GM10248 (cell line): ENCODE data around the gene PSMG3.
"Not testable (repeated sequence)": the region's sequence is repeated elsewhere in the genome, so short reads cannot be mapped to it uniquely, and the experiment has no call there.

Experiments
- CTCF ChIA-PET: fragments of 300-600 bp; sonication (Branson Sonifier 250); formaldehyde crosslinking; extraction: SDS; loops from one replicate; lab custom pipeline; 2021; ENCODE audit warnings: antibody characterized with exemption; lab: Yijun Ruan, JAX
- POLR2A ChIA-PET: fragments of 350-650 bp; sonication (Branson Sonifier 250); formaldehyde crosslinking; extraction: SDS; loops from one replicate; lab custom pipeline; 2020; ENCODE audit warnings: antibody characterized with exemption; lab: Yijun Ruan, JAX
- DNase-seq: peaks from one replicate; pipeline ENCODE4 v3.0.0; 2012; ENCODE audit errors: extremely low spot score
- TF ChIP-seq, protein P1 (sequence below): IDR thresholded peaks from 2 replicates; pipeline ENCODE4 v1.5.1; 2012; ENCODE audit warnings: mild to moderate bottlenecking, low read depth; ENCODE audit errors: extremely low read depth, missing control alignments, control extremely low read depth

Gene PSMG3

GRCh38 chr7:1523844-1524243 is 46.0 kb downstream of the PSMG3 start:
- DNase-seq: no peak
- POLR2A ChIA-PET: no interaction called here
- TF ChIP-seq, protein P1, sequence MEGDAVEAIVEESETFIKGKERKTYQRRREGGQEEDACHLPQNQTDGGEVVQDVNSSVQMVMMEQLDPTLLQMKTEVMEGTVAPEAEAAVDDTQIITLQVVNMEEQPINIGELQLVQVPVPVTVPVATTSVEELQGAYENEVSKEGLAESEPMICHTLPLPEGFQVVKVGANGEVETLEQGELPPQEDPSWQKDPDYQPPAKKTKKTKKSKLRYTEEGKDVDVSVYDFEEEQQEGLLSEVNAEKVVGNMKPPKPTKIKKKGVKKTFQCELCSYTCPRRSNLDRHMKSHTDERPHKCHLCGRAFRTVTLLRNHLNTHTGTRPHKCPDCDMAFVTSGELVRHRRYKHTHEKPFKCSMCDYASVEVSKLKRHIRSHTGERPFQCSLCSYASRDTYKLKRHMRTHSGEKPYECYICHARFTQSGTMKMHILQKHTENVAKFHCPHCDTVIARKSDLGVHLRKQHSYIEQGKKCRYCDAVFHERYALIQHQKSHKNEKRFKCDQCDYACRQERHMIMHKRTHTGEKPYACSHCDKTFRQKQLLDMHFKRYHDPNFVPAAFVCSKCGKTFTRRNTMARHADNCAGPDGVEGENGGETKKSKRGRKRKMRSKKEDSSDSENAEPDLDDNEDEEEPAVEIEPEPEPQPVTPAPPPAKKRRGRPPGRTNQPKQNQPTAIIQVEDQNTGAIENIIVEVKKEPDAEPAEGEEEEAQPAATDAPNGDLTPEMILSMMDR: no peak
- CTCF ChIA-PET: interaction anchor here (2.0 kb wide), 1 partner anchor 32 kb away, joined by 5 read pairs; the partner anchor contains the start of gene TMEM184A

GRCh38 chr7:1523208-1523607 is 46.6 kb downstream of the PSMG3 start:
- TF ChIP-seq, protein P1: no peak
- ChIA-PET CTCF (no interaction called here), POLR2A (no interaction called here)
- DNase-seq: no peak

GRCh38 chr7:1521456-1521855 is 48.4 kb downstream of the PSMG3 start:
- TF ChIP-seq, protein P1: no peak
- ChIA-PET CTCF (interaction anchor here (0.7 kb wide), 1 partner anchor 8 kb away, joined by 3 read pairs; no protein-coding TSS in a partner anchor), POLR2A (no interaction called here)
- DNase-seq: no peak

- CTCF ChIA-PET: no interaction called here
These were observed 49.1 kb downstream of the PSMG3 start for GRCh38 chr7:1520539-1521234.

GRCh38 chr7:1519322-1519922 is 50.4 kb downstream of the PSMG3 start:
- DNase-seq, POLR2A ChIA-PET: not testable (repeated sequence)
- CTCF ChIA-PET: interaction anchor here (0.8 to 1.7 kb wide), 3 partner anchors 9 to 829 kb away, joined by 3 read pairs; no protein-coding TSS in a partner anchor

More at GRCh38 chr7:1520539-1521234, 49.1 kb downstream of the PSMG3 start:
- POLR2A ChIA-PET: no interaction called here
- DNase-seq: no peak
- TF ChIP-seq, protein P1: no peak
